Measurements from ENCODE around the gene ANP32A.

ANP32A gene

GRCh38 chr15:68819495-68820294, 1.0 kb downstream of the ANP32A start:
- DNase-seq (ENCODE audit: low read depth) = no peak

GRCh38 chr15:68818769-68819494, 1.8 kb downstream of the ANP32A start:
- no peak for DNase-seq (ENCODE audit: low read depth)

DNA sequence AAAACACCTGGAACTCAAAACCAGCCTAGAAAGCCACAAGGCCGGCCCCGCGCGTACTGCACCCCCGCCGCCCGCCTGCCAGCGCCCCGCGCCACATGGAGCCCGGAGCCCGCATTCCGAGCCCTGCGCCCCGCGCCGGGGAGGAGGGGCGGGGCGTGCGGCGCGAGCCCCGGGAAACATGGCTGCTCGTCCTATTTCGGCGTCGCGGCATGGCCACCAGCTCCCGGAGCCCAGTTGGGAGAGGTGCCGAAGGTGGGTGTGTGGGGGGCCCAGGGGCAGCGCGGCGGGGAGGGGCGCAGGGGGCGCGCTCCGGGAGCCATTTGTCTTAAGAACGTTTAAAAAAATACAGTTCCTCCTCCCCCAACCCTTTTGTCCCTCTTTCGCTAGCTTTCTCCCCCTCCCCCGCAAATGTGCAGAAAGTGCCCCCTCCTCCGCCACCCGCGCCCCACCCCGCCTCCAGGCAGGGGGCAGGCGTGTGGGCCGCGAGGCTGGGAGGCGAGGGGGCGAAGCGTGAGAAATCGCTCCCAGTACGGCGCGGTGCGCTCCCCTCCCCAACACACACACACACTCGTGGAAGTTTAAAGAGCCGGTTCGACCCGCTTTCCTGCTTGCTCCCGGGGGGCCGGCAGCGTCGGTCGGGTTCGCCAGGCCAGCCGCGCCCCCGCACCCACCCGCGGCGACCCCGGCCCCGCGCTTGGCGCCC, 2.5 kb downstream of the ANP32A start:
- no peak for DNase-seq (ENCODE audit: low read depth)

DNA sequence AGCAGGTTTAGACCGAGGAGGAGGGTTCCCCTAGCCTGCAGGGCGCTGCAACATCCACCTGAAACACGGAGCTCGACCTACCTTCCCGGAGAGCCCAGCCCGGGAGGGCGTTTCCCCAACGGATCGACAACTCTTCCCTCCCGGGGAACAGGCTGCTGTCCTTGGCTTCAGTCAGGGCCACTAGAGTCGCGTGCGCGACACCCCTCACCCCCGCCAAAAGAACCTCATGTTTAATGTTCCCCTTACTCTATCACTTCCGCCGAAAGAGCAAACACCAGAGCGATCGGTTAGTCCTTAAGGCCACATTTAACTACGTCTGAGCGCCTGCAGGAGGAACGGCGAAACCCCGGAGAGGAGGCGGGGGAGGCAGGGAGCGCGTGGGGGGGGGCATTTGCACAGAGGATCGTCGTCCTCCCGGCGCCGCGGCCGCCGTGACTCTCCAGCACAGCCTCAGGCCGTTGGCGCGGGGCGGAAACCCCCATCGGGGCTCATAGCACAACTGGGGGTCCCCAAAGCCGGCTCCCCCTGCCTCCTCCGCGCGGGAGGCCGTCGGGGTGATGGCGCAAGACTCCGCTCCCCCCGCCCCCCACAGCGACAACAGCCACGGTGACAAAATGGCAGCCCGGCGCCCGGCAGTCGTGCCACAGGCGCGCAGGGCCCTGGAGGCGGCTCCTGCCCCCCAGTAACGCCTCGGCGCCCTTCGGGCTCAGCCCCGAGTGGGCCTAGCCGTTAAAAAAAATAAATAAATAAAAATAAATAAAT, 3.2 kb downstream of the ANP32A start:
- no peak for DNase-seq (ENCODE audit: low read depth)

GRCh38 chr15:68816795-68817303, 3.8 kb downstream of the ANP32A start:
- no peak for DNase-seq (ENCODE audit: low read depth)

- no peak for DNase-seq (ENCODE audit: low read depth)
These were observed 4.5 kb downstream of the ANP32A start for GRCh38 chr15:68816158-68816557.

DNA sequence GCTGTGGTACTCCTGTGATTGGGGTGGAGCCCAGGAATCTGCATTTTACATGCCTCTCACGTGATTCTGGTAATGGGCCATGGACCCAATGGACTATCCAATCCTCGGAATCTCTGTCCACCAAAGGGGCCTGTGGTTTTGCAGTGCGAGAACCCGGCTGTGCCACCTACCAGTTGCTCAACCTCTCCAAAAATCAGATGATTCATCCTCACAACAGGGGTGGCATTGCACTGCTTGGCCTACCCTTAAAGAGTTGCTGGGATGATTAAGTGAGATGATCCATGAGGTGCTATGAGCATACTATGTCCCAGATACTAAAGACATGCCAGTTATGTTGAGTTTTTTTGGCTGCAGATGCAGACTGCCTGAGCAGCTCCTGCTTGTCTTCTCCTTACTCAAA, 5.1 kb downstream of the ANP32A start:
- DNase-seq (ENCODE audit: low read depth) = no peak

DNA sequence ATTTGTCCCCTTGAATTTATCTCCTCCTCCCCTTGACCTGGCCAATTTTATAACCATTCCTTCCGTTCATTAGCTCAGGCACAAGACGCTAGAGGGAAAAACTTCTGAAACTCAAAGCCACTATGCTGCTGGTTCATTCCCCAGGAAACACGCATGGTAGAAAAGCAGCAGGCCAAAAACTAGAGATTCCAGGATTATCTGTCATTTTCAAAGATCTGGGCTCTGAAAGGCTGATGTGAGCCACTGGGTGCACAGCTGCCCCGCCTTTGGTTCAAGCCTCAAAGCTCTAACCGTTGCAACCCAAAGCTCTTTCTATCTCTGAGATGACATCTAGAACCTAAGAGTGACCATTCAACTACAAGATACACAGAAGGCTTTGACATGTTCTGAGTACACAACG, 6.1 kb downstream of the ANP32A start:
- no peak for DNase-seq (ENCODE audit: low read depth)

DNA sequence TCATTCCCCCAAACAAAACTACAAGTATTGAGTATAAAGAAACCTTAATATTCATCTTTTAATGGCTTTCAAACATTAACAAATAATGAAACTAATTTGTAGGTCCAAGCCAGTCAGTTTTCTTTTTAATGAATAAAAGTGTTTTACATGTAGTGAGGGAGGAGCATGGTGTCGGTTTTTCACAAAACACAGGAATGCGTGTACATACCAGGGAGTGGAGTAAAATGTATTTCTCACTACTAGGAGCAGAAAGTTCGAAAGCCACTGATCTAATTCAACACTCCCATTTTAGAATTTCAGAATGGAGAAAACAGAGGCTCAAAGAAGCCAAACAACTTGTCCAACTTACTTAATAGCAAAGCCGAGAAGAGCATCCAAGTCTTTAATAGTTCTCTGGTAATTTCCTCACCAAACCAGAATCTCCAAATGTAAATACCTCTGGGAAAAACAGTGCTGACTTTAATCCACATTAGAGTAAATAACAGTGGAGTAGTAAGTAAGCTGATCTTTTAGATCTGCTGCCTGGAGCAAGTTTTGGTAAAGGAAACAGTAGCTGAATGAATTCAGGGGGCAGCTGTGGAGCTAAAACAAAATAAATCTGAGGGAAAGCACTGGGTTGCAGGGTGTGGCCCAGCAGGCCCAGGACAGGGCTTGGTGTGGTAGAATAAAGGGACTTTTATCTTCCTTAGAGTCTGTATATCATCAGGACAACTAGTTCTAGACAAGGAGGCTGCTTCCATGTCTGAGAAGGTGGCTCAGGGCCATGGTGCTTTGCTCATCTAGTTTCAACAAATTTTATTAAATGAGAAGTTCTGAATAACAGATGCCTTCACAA, 7.9 kb downstream of the ANP32A start:
- DNase-seq (ENCODE audit: low read depth) = no peak

DNA sequence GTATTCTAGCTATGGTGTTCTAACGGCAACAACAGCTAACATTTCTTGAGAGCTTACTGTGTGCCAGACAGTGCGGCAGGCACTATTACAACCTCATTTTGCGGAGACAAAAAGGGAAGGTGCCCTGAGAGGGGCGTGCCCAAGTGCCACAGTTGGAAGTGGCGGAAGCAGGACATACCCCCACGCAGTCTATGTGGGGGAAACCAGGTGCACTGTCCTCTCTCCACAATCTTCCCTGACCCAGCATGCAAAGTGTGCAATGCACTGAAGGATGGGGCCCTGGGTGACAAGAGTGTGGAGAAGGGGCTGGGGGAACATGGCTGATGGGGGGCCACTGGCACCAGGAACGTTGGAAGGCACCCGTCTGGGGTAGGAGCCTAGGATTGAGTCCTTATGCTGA, 8.6 kb downstream of the ANP32A start:
- no peak for DNase-seq (ENCODE audit: low read depth)

GRCh38 chr15:68809517-68809916, 11.2 kb downstream of the ANP32A start:
- DNase-seq (ENCODE audit: low read depth) = no peak

DNA sequence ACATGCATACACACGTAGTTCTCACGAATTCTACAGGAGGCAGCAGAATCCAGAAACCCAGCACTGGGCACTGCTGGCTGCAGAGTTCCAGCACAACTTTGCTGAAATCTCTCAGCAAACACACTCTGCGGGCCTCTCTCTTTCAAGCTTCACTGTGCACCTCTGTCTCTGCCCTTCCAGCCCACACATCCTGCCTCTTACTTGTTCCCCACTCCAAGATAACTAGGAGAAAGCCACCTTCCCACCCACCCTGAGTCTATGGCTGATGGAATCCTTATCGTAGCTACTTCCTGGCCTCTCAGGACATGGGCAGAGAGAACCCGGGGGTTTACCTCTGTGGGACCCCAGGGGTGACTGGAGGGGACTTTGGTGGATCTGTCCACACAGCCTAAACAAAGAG, 11.9 kb downstream of the ANP32A start:
- no peak for DNase-seq (ENCODE audit: low read depth)

- no peak for DNase-seq (ENCODE audit: low read depth)
These were observed 12.6 kb downstream of the ANP32A start for GRCh38 chr15:68808091-68808490.

GRCh38 chr15:68807249-68807648, 13.4 kb downstream of the ANP32A start:
- DNase-seq (ENCODE audit: low read depth) = no peak

- no peak for DNase-seq (ENCODE audit: low read depth)
These were observed 14.3 kb downstream of the ANP32A start for GRCh38 chr15:68806220-68807060.

DNA sequence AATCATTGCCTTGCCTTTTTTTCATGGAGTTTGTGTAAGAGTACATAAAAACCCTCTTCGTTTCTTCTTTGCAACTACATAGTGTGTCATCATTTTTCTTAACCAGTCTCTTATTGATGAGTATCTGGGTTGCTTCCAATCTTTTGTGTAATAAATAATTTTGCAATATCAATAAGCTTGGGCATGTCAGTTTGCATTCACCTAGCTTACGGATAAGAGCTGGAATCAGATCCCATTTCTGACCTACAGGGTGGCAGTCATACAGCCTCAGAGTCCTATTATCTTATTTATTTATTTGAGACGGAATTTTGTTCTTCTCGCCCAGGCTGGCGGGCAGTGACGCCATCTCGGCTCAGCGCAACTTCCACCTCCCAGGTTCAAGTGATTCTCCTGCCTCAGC, 18.3 kb downstream of the ANP32A start:
- no peak for DNase-seq (ENCODE audit: low read depth)

- DNase-seq (ENCODE audit: low read depth) = no peak
These were observed 19.0 kb downstream of the ANP32A start for GRCh38 chr15:68801572-68802148.

GRCh38 chr15:68800875-68801274, 19.8 kb downstream of the ANP32A start:
- no peak for DNase-seq (ENCODE audit: low read depth)

DNA sequence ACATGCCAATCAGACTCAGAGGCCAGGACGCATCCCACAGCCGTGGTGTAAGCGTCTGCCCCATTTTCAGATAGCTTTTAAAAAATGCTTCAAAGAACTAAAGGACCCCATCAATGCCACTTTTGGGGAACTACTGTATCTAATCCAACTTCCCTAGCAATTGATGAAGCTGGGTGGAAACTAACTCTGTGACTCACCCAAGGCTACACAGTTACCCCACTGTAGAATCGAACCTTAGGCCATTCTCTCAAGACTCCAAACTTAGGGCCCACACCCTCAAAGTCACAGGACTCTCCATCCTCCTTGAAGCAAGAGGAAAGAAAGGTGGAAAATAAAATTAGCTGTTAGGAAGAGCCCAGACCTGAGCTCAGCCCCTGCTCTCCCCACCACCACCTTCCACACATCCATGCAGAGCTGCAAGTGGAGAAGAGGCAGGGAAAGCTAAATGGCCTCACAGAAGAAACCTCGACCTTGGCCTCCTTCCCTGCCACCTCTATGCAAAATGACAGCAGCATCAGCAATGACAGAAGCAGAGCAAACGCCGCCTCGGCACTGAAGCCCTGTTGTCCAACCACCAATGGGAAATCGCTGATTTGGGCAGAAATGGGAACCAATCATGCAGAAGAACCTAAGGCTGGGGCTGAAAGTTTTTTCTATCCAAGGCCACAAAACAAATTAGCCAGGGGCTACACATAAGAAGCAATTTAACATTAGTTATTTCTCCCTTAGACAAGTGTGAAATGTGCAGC, 22.2 kb downstream of the ANP32A start:
- DNase-seq (ENCODE audit: low read depth) = no peak
